HepG2 (cell line): ENCODE results near the gene CTF1. TPM values are rescaled to one million over a fixed set of nuclear protein-coding genes. Genes with fewer than 3 reads are reported as not detected.

Experiments used
- CEBPB ChIP-seq: IDR thresholded peaks from 2 replicates; pipeline ENCODE4 v1.6.1; 2011; ENCODE audit warnings: low read depth, low read length, improper control_type of control experiment, borderline replicate concordance
- CENPX ChIP-seq: sonication (generic); formaldehyde crosslinking; IDR thresholded peaks from 2 replicates; pipeline ENCODE4 v1.9.0; 2021; ENCODE audit warnings: mild to moderate bottlenecking, missing genetic modification reagents, moderate library complexity
- DR1 ChIP-seq: sonication (generic); formaldehyde crosslinking; IDR thresholded peaks from 2 replicates; pipeline ENCODE4 v1.8.0; 2021; ENCODE audit warnings: mild to moderate bottlenecking, missing genetic modification reagents, inconsistent platforms
- FOSL1 ChIP-seq: sonication (generic); formaldehyde crosslinking; IDR thresholded peaks from 2 replicates; pipeline ENCODE4 v1.9.0; 2021; ENCODE audit warnings: missing genetic modification reagents, borderline replicate concordance
- HMGA1 ChIP-seq: sonication (generic); formaldehyde crosslinking; conservative IDR thresholded peaks from 2 replicates; pipeline ENCODE4 v1.4.0; 2020; ENCODE audit warnings: missing genetic modification reagents
- HNRNPK ChIP-seq: fragments of 200-400 bp; formaldehyde crosslinking; IDR thresholded peaks from 2 replicates; pipeline ENCODE4 v1.6.1; 2018; ENCODE audit warnings: low read length, low read depth, moderate library complexity, mild to moderate bottlenecking; ENCODE audit not compliant: poor library complexity, severe bottlenecking
- JARID2 ChIP-seq: sonication (generic); formaldehyde crosslinking; IDR thresholded peaks from 2 replicates; pipeline ENCODE4 v1.8.1; 2023; ENCODE audit warnings: missing genetic modification reagents, inconsistent platforms; ENCODE audit not compliant: insufficient replicate concordance
- JDP2 ChIP-seq: sonication (generic); formaldehyde crosslinking; IDR thresholded peaks from 2 replicates; pipeline ENCODE4 v1.8.1; 2022; ENCODE audit warnings: missing genetic modification reagents, borderline replicate concordance
- MIXL1 ChIP-seq: IDR thresholded peaks from 2 replicates; pipeline ENCODE4 v1.6.1; 2016
- SP4 ChIP-seq: sonication (generic); formaldehyde crosslinking; IDR thresholded peaks from 2 replicates; pipeline ENCODE4 v1.8.1; 2023; ENCODE audit warnings: mild to moderate bottlenecking, missing genetic modification reagents
- TBP ChIP-seq: sonication (generic); formaldehyde crosslinking; IDR thresholded peaks from 2 replicates; pipeline ENCODE4 v1.5.0; 2020; ENCODE audit warnings: missing genetic modification reagents
- ZBTB20 ChIP-seq: sonication (generic); formaldehyde crosslinking; IDR thresholded peaks from 2 replicates; pipeline ENCODE4 v1.8.1; 2023; ENCODE audit warnings: missing genetic modification reagents, low read depth, mild to moderate bottlenecking, borderline replicate concordance
- ZBTB3 ChIP-seq: sonication (generic); formaldehyde crosslinking; IDR thresholded peaks from 2 replicates; pipeline ENCODE4 v1.4.0; 2020; ENCODE audit warnings: low read depth, mild to moderate bottlenecking, moderate library complexity, missing genetic modification reagents, borderline replicate concordance
- ZC3H4 ChIP-seq: sonication (generic); formaldehyde crosslinking; IDR thresholded peaks from 2 replicates; pipeline ENCODE4 v1.4.0; 2020; ENCODE audit warnings: missing genetic modification reagents, borderline replicate concordance
- ZFP36L1 ChIP-seq: sonication (generic); formaldehyde crosslinking; IDR thresholded peaks from 2 replicates; pipeline ENCODE4 v1.8.0; 2022; ENCODE audit warnings: mild to moderate bottlenecking, missing genetic modification reagents, moderate library complexity
- ZNF253 ChIP-seq: sonication (generic); formaldehyde crosslinking; IDR thresholded peaks from 2 replicates; pipeline ENCODE4 v1.8.0; 2022; ENCODE audit warnings: mild to moderate bottlenecking, missing genetic modification reagents, borderline replicate concordance
- polyA plus RNA-seq, 8 experiments: library from polyadenylated mRNA; depleted of rRNA in 3 of 8; stranded (reverse) in 7 of 8; unstranded in 1 of 8; fragments of >200 nt; fragmentation: Illumina TruSeq in 4 of 8; extraction: Trizol in 4 of 8; gene quantifications; 2 replicates each; pipeline versions ENCODE4 v1.2.1 to v1.2.3, GENCODE V29; 2011 to 2016; ENCODE audit warnings: low read depth in 4 of 8, missing spikeins in 1 of 8, mixed read lengths in 1 of 8; ENCODE audit not compliant: insufficient read depth in 1 of 8
- total RNA-seq, 5 experiments: library from RNA; depleted of rRNA; stranded (reverse); fragments of >200 nt; fragmentation: Illumina TruSeq; extraction: Trizol; gene quantifications; 2 replicates each; pipeline ENCODE4 v1.2.3, GENCODE V29; 2016; ENCODE audit warnings: low read depth in 1 of 5
- TF ChIP-seq, protein P1 (sequence below): sonication (generic); formaldehyde crosslinking; IDR thresholded peaks from 2 replicates; pipeline ENCODE4 v1.5.0; 2020; ENCODE audit warnings: mild to moderate bottlenecking, missing genetic modification reagents
- TF ChIP-seq, protein P2 (sequence below): sonication (generic); formaldehyde crosslinking; IDR thresholded peaks from 2 replicates; pipeline ENCODE4 v1.5.0; 2020; ENCODE audit warnings: mild to moderate bottlenecking, low read depth, missing genetic modification reagents, borderline replicate concordance
- TF ChIP-seq, protein P3 (sequence below): sonication (generic); formaldehyde crosslinking; conservative IDR thresholded peaks from 2 replicates; pipeline ENCODE4 v1.8.0; 2022; ENCODE audit warnings: missing genetic modification reagents
- TF ChIP-seq, protein P4 (sequence below): sonication (generic); formaldehyde crosslinking; IDR thresholded peaks from 2 replicates; pipeline ENCODE4 v1.5.1; 2020; ENCODE audit warnings: missing genetic modification reagents, mild to moderate bottlenecking, borderline replicate concordance

Gene CTF1
- total and polyA plus RNA-seq, 2 of the 13 experiments (the other 11 are each of a cell fraction or from before 2014, with no cell fraction given): 0.13 to 1.8 TPM

DNA sequence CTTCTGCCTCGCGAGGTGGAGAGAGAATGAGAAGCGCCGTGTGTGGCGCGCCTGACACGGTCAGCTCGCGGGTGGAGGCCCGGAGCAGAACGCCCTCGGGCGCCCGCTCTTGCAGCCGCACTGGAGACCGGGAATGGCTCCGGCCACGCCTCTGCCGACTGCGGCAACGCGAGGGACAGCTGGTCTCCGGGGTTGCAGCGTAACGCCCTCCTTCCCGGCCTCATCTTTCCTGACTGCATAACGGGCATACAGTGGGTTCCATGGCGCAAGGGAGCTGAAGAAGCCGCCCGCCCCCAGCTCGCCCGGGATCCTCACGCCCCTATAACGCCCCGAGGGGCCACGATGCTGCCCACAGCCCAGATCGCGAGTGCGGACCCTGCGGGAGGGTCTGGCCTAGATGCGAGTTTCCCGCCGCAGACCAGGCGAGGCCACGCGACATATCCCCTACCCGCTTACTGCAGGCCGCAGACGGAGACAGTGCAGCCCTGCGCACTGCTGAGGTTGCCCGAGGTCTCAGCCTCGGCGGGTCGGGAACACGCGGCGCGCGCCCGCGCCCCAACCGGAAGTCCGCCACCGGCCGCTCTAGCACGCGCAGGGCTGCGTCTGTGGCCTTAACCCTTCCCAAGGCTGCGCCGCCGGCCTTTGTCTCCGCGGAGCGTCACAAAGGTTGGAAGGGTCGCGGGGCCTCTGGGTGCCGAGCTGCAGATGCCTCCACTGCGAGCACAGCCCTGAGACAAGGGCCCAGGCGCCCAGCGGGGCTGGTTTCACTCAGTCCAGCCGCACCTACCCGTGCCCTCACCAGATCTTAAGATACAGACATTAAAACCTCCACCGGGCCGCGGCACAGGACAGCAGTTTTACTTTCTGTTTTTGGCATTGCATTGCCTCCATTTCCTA, 21.3 kb upstream of the CTF1 start (continued):
- TF ChIP-seq ZBTB20 (CRISPR knock-in tag) (peak; percentile 88), HNRNPK (peak; percentile 73), CENPX (CRISPR knock-in tag) (no peak), JARID2 (CRISPR knock-in tag) (peak; percentile 90), HMGA1 (CRISPR knock-in tag) (no peak), MIXL1 (peak; percentile 80), TBP (CRISPR knock-in tag) (peak; percentile 95), FOSL1 (peak; percentile 48; the same call in 1 of the 2 replicates), DR1 (peak; percentile 97), CEBPB (no peak), ZBTB3 (peak; percentile 92), JDP2 (CRISPR knock-in tag) (no peak; the same call in 1 of the 2 replicates), ZFP36L1 (CRISPR knock-in tag) (peak; percentile 99), ZNF253 (CRISPR knock-in tag) (peak; percentile 98), ZC3H4 (peak; percentile 31; the same call in 1 of the 2 replicates), SP4 (peak; percentile 96)
- TF ChIP-seq, protein P1, sequence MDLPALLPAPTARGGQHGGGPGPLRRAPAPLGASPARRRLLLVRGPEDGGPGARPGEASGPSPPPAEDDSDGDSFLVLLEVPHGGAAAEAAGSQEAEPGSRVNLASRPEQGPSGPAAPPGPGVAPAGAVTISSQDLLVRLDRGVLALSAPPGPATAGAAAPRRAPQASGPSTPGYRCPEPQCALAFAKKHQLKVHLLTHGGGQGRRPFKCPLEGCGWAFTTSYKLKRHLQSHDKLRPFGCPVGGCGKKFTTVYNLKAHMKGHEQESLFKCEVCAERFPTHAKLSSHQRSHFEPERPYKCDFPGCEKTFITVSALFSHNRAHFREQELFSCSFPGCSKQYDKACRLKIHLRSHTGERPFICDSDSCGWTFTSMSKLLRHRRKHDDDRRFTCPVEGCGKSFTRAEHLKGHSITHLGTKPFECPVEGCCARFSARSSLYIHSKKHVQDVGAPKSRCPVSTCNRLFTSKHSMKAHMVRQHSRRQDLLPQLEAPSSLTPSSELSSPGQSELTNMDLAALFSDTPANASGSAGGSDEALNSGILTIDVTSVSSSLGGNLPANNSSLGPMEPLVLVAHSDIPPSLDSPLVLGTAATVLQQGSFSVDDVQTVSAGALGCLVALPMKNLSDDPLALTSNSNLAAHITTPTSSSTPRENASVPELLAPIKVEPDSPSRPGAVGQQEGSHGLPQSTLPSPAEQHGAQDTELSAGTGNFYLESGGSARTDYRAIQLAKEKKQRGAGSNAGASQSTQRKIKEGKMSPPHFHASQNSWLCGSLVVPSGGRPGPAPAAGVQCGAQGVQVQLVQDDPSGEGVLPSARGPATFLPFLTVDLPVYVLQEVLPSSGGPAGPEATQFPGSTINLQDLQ: 0 out of 2 replicates have a peak, but pooled peaks have one; percentile 73
- TF ChIP-seq, protein P2, sequence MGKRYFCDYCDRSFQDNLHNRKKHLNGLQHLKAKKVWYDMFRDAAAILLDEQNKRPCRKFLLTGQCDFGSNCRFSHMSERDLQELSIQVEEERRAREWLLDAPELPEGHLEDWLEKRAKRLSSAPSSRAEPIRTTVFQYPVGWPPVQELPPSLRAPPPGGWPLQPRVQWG (CRISPR knock-in tag): no peak
- TF ChIP-seq, protein P3, sequence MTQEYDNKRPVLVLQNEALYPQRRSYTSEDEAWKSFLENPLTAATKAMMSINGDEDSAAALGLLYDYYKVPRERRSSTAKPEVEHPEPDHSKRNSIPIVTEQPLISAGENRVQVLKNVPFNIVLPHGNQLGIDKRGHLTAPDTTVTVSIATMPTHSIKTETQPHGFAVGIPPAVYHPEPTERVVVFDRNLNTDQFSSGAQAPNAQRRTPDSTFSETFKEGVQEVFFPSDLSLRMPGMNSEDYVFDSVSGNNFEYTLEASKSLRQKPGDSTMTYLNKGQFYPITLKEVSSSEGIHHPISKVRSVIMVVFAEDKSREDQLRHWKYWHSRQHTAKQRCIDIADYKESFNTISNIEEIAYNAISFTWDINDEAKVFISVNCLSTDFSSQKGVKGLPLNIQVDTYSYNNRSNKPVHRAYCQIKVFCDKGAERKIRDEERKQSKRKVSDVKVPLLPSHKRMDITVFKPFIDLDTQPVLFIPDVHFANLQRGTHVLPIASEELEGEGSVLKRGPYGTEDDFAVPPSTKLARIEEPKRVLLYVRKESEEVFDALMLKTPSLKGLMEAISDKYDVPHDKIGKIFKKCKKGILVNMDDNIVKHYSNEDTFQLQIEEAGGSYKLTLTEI (CRISPR knock-in tag): no peak
- TF ChIP-seq, protein P4, sequence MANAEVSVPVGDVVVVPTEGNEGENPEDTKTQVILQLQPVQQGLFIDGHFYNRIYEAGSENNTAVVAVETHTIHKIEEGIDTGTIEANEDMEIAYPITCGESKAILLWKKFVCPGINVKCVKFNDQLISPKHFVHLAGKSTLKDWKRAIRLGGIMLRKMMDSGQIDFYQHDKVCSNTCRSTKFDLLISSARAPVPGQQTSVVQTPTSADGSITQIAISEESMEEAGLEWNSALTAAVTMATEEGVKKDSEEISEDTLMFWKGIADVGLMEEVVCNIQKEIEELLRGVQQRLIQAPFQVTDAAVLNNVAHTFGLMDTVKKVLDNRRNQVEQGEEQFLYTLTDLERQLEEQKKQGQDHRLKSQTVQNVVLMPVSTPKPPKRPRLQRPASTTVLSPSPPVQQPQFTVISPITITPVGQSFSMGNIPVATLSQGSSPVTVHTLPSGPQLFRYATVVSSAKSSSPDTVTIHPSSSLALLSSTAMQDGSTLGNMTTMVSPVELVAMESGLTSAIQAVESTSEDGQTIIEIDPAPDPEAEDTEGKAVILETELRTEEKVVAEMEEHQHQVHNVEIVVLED (CRISPR knock-in tag): peak; percentile 91
